Putamen (tissue), 1 donor: Measurements from ENCODE around the gene ITLN1.

Experiments used
- DNase-seq: peaks from one replicate; pipeline ENCODE4 v3.0.0-alpha.2; 2016; ENCODE audit warnings: low spot score

ITLN1 gene

GRCh38 chr1:160858097-160858496 is 26.9 kb downstream of the ITLN1 start:
- DNase-seq, result no peak

GRCh38 chr1:160855181-160855981 is 29.6 kb downstream of the ITLN1 start:
- no peak for DNase-seq

GRCh38 chr1:160853754-160854153 is 31.2 kb downstream of the ITLN1 start:
- no peak for DNase-seq

- DNase-seq, result no peak
These were observed 32.0 kb downstream of the ITLN1 start for GRCh38 chr1:160853014-160853413.

- no peak for DNase-seq
These were observed 34.0 kb downstream of the ITLN1 start for GRCh38 chr1:160850993-160851392.

GRCh38 chr1:160850541-160850940 is 34.4 kb downstream of the ITLN1 start:
- no peak for DNase-seq

- no peak for DNase-seq
These were observed 38.7 kb downstream of the ITLN1 start for GRCh38 chr1:160846281-160846680.

GRCh38 chr1:160844447-160845232 is 40.3 kb downstream of the ITLN1 start:
- no peak for DNase-seq

GRCh38 chr1:160841079-160841478 is 43.9 kb downstream of the ITLN1 start:
- no peak for DNase-seq

- DNase-seq, result no peak
These were observed 45.2 kb downstream of the ITLN1 start for GRCh38 chr1:160839746-160840145.

- DNase-seq, result no peak
These were observed 46.1 kb downstream of the ITLN1 start for GRCh38 chr1:160838888-160839287.

- no peak for DNase-seq
These were observed 47.3 kb downstream of the ITLN1 start for GRCh38 chr1:160837558-160838205.

- no peak for DNase-seq
These were observed 47.9 kb downstream of the ITLN1 start for GRCh38 chr1:160836981-160837557.

- DNase-seq, result no peak
These were observed 48.4 kb downstream of the ITLN1 start for GRCh38 chr1:160836561-160836960.

GRCh38 chr1:160835751-160836150 is 49.2 kb downstream of the ITLN1 start:
- no peak for DNase-seq

GRCh38 chr1:160834945-160835565 is 49.9 kb downstream of the ITLN1 start:
- DNase-seq, result no peak

GRCh38 chr1:160830321-160831153 is 54.4 kb downstream of the ITLN1 start:
- DNase-seq, result no peak

GRCh38 chr1:160829766-160830165 is 55.2 kb downstream of the ITLN1 start:
- DNase-seq, result no peak

GRCh38 chr1:160827418-160827817 is 57.6 kb downstream of the ITLN1 start:
- DNase-seq, result no peak

- no peak for DNase-seq
These were observed 58.4 kb downstream of the ITLN1 start for GRCh38 chr1:160826546-160826945.
